Raji (cell line): ENCODE data around the gene NEK11.

Source experiments
- POLR2A ChIP-seq: IDR thresholded peaks from 2 replicates; pipeline ENCODE4 v1.6.1; 2011; ENCODE audit warnings: low read depth, low read length, control low read depth; ENCODE audit not compliant: insufficient read depth

Gene NEK11

GRCh38 chr3:131231710-131232389 lies 205.2 kb downstream of the NEK11 start:
- no peak for TF ChIP-seq POLR2A

GRCh38 chr3:131232711-131233267 lies 206.1 kb downstream of the NEK11 start:
- no peak for TF ChIP-seq POLR2A

DNA sequence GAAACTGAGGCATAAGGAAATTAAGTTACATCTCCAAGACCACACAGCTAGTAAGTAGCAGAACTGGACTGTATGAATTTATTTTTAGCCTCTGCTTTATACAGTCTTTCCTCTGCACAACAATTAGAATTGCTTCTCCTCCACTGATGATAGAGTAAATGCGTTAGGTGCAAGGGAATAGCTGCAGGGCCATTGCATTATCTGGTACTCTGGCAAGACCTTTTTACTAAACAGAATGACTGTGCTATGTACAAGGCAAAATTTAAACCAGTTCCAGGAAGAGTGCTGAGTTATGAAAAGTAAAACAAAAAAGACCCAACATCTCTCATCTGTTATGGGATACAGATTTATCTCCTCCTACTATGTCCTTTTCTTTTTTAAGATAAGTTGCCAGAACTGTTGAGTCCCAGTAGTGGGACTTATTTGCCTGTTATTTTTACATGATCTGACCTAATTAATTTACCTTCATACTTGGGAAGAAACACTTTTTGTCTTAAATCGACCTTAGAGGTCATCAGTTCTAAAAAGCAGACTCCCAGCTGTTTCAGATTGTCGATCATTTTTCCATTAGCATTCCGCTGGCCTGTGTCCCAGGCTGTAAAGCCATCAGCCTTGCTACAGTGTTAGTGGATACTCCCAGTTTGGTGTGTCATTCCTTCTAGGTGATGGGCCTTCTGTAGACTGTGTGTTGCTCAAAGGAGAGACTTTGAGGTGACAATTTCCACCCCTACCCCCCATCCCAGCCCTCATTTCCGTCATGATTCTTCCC lies 207.4 kb downstream of the NEK11 start:
- no peak for TF ChIP-seq POLR2A

GRCh38 chr3:131236421-131236820 lies 209.7 kb downstream of the NEK11 start:
- no peak for TF ChIP-seq POLR2A

- TF ChIP-seq POLR2A: no peak
These were observed 211.8 kb downstream of the NEK11 start for GRCh38 chr3:131238496-131238895.

GRCh38 chr3:131239267-131239666 lies 212.6 kb downstream of the NEK11 start:
- no peak for TF ChIP-seq POLR2A

- no peak for TF ChIP-seq POLR2A
These were observed 215.5 kb downstream of the NEK11 start for GRCh38 chr3:131242201-131242600.

- no peak for TF ChIP-seq POLR2A
These were observed 223.8 kb downstream of the NEK11 start for GRCh38 chr3:131250466-131250865.

DNA sequence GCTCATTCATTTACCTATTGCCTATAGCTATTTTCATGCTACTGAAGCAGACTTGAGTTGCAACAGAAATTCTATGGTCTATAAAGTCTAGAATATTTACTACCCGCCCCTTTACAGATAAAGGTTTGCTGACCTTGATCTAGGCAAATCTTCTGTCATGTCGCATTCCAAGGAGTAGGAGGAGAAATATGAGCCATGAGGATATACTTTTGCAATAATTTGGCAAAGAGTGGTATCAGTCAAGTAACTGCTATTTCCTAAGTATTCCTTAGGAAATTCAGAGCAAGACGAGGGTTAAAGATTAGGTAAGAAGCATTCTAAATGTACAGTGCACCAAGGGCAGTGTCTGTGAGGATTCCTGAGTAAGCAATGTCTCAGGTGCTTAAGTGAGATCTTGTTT lies 233.8 kb downstream of the NEK11 start:
- TF ChIP-seq POLR2A: no peak

GRCh38 chr3:131261104-131261503 lies 234.4 kb downstream of the NEK11 start:
- no peak for TF ChIP-seq POLR2A

GRCh38 chr3:131275556-131275955 lies 248.9 kb downstream of the NEK11 start:
- no peak for TF ChIP-seq POLR2A

- no peak for TF ChIP-seq POLR2A
These were observed 251.3 kb downstream of the NEK11 start for GRCh38 chr3:131277836-131278497.

- no peak for TF ChIP-seq POLR2A
These were observed 252.9 kb downstream of the NEK11 start for GRCh38 chr3:131279577-131279976.

DNA sequence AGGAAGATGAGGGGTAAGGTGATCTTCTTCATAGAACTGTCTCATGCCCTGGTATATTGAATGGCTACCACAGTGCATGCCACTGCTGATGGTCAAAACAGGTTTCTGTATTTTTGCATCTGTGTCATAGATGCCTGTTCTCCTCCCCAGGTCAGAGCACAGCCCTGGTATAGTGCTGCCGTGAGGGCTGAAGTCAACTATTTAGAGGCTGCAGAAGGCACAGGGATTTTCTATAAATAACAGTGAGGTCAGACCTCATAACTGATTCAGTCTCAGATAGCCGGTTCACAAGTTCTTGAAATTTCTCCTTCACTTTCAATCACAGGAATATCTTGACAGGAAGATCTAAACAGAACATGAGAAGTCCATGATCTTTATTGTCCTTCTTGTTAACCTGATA lies 255.7 kb downstream of the NEK11 start:
- no peak for TF ChIP-seq POLR2A

DNA sequence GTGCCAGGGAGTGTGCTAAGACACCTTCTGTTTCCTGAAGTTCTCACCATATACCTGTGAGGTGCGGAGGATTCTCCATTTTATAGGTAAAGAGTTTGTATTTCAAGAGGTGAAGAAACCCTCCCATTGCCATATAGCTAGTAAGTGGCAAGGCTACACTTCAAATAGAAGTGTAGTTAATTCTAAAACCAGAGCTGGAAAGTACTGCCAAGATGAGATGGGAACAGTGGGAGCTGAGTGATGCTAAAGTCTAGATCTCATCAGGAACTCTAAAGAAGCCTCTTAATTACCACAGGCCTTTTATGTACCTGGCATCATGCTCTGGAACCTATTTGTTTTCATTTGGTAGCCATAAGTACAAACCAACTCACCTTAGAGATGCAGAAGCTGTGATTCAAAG lies 256.3 kb downstream of the NEK11 start:
- TF ChIP-seq POLR2A: no peak

DNA sequence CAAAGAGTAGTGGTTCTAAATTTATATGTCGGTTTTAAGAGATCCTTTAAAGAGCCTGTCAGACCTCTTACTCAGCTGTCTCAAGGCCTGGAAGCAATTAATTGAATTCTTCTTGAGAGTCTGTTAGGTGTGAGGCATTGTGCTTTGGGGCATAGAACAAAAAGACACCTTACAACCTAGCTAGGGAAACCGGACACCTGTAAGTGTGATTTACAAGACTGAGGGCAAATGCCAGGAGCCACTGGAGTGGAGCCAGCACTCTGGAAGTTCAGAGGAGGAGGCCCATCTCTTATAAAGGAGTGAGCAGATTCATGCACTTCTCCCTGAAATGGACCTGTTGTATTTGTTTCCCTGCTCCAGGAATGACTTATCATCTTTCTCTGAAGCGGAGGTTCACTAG lies 257.2 kb downstream of the NEK11 start:
- TF ChIP-seq POLR2A: no peak
